ENCODE data around the gene TMEM191C.
"Not testable (repeated sequence)": the region's sequence is repeated elsewhere in the genome, so short reads cannot be mapped to it uniquely, and the experiment has no call there.

GRCh38 chr22:21435998-21436810, 31.0 kb upstream of the TMEM191C start:
- TF ChIP-seq CTCF, POLR2A (IDR thresholded peaks at IDR 0.05): not testable (repeated sequence)
